HL-60 (cell line): ENCODE data around the gene PNPLA7.

Experiments used
- DNase-seq, 2 experiments: peaks; one replicate each; pipeline ENCODE4 v3.0.0-alpha.2; 2010 to 2020; ENCODE audit warnings: low read depth in 1 of 2, low spot score in 1 of 2
- H3K27ac ChIP-seq: fragments of 250-450 bp; sonication (Bioruptor Pico); replicated peaks from 2 replicates; pipeline ENCODE4 v1.5.1; 2020; ENCODE audit warnings: mild to moderate bottlenecking, moderate library complexity
- H3K27me3 ChIP-seq: fragments of 250-450 bp; sonication (Bioruptor Pico); 2 replicates; pipeline ENCODE4 v1.5.1; 2021; ENCODE audit warnings: mild to moderate bottlenecking, moderate library complexity; ENCODE audit not compliant: insufficient read depth, poor library complexity, severe bottlenecking
- H3K4me3 ChIP-seq: replicated peaks from 2 replicates; pipeline ENCODE4 v1.5.1; 2011; ENCODE audit warnings: mild to moderate bottlenecking, control low read depth, low read length; ENCODE audit not compliant: insufficient read depth
- GABPA ChIP-seq: IDR thresholded peaks from 2 replicates; pipeline ENCODE4 v1.6.1; 2012; ENCODE audit warnings: low read depth
- POLR2AphosphoS5 ChIP-seq: IDR thresholded peaks from 2 replicates; pipeline ENCODE4 v1.6.1; 2012; ENCODE audit warnings: low read depth
- SPI1 ChIP-seq: IDR thresholded peaks from 2 replicates; pipeline ENCODE4 v1.6.1; 2012; ENCODE audit warnings: low read depth, mild to moderate bottlenecking, borderline replicate concordance
- TF ChIP-seq, protein P1 (sequence below): IDR thresholded peaks from 2 replicates; pipeline ENCODE4 v1.6.1; 2012; ENCODE audit warnings: low read depth; ENCODE audit not compliant: insufficient replicate concordance
- TF ChIP-seq, protein P2 (sequence below): IDR thresholded peaks from one replicate; pipeline ENCODE4 v1.5.1; 2011; ENCODE audit warnings: low read length, control low read depth, inconsistent platforms; ENCODE audit not compliant: insufficient read depth

The PNPLA7 gene

DNA sequence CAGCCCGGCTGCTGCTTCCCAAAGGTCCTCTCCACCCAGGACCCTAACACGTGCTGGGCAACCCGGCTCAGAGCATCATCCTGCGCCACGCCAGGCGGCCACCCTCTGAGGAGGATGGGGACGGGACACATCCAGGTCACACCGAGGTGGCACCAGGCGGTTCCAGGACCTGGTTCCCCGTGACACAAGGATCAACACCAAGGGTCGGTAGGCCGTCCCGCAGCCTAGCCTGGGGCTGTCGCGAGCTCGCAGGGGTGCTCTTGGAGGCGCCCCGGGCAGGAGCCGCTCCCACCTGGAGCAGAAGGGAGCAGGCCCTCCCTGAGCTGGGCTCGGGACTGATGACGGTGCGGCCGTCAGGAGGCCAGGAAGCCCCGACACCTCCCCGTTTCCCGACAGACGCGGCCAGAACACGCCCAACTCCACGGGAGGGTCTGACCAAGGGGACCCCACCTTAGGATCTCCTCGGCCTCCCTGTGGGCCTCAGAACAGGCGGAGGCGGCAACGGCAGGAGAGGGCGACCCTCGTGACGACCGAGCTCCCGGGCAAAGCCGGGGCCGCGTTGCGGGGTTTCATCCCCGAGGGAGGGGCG is 133.5 kb downstream of the PNPLA7 start:
- no peak overlapping the region for H3K4me3 ChIP-seq
- TF ChIP-seq, protein P1, sequence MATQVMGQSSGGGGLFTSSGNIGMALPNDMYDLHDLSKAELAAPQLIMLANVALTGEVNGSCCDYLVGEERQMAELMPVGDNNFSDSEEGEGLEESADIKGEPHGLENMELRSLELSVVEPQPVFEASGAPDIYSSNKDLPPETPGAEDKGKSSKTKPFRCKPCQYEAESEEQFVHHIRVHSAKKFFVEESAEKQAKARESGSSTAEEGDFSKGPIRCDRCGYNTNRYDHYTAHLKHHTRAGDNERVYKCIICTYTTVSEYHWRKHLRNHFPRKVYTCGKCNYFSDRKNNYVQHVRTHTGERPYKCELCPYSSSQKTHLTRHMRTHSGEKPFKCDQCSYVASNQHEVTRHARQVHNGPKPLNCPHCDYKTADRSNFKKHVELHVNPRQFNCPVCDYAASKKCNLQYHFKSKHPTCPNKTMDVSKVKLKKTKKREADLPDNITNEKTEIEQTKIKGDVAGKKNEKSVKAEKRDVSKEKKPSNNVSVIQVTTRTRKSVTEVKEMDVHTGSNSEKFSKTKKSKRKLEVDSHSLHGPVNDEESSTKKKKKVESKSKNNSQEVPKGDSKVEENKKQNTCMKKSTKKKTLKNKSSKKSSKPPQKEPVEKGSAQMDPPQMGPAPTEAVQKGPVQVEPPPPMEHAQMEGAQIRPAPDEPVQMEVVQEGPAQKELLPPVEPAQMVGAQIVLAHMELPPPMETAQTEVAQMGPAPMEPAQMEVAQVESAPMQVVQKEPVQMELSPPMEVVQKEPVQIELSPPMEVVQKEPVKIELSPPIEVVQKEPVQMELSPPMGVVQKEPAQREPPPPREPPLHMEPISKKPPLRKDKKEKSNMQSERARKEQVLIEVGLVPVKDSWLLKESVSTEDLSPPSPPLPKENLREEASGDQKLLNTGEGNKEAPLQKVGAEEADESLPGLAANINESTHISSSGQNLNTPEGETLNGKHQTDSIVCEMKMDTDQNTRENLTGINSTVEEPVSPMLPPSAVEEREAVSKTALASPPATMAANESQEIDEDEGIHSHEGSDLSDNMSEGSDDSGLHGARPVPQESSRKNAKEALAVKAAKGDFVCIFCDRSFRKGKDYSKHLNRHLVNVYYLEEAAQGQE = no peak
- TF ChIP-seq POLR2AphosphoS5 = no peak
- TF ChIP-seq, protein P2, sequence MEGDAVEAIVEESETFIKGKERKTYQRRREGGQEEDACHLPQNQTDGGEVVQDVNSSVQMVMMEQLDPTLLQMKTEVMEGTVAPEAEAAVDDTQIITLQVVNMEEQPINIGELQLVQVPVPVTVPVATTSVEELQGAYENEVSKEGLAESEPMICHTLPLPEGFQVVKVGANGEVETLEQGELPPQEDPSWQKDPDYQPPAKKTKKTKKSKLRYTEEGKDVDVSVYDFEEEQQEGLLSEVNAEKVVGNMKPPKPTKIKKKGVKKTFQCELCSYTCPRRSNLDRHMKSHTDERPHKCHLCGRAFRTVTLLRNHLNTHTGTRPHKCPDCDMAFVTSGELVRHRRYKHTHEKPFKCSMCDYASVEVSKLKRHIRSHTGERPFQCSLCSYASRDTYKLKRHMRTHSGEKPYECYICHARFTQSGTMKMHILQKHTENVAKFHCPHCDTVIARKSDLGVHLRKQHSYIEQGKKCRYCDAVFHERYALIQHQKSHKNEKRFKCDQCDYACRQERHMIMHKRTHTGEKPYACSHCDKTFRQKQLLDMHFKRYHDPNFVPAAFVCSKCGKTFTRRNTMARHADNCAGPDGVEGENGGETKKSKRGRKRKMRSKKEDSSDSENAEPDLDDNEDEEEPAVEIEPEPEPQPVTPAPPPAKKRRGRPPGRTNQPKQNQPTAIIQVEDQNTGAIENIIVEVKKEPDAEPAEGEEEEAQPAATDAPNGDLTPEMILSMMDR = no peak
- TF ChIP-seq SPI1 = no peak
- no peak for TF ChIP-seq GABPA
- H3K27ac ChIP-seq = no peak overlapping the region
- DNase-seq = no peak
- H3K27me3 ChIP-seq = no peaks in the 10 kb centered on the region

DNA sequence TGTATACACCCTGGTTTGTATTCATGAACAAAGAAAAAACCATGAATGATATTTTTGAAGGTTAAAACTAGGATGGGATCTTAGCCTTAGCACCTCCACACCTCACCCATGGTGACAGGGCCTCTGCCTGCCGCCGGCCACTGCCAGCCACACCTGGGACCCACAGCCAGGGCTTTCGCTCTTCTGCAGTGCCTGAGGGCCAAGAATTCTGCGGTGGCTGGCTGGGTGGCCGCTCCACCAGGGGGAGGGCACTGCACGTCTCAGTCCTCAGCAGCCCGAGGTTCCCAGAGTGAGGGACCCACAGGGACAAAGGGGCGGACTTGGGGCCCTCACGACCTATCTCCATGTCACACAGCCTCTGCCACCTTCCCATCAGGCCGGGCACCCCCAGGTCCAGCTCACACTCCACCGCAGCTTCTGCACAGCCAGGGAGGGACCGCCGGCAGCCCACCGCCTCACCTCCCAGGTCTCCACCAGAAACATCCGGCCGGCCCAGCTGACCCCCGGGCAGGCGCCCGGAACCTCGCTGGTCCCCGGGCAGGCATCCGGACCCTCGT is 134.1 kb downstream of the PNPLA7 start:
- H3K4me3 ChIP-seq = no peak overlapping the region
- DNase-seq = no peak
- no peaks in the 10 kb centered on the region for H3K27me3 ChIP-seq
- no peak overlapping the region for H3K27ac ChIP-seq
- TF ChIP-seq, protein P2 = no peak
- no peak for TF ChIP-seq GABPA
- TF ChIP-seq, protein P1 = no peak
- TF ChIP-seq POLR2AphosphoS5 = no peak
- no peak for TF ChIP-seq SPI1

GRCh38 chr9:137415451-137415850 is 134.8 kb downstream of the PNPLA7 start:
- Histone ChIP-seq H3K4me3 (no peak overlapping the region), H3K27me3 (no peaks in the 10 kb centered on the region), H3K27ac (no peak overlapping the region)
- no peak for TF ChIP-seq POLR2AphosphoS5
- TF ChIP-seq, protein P2 = no peak
- DNase-seq = no peak

DNA sequence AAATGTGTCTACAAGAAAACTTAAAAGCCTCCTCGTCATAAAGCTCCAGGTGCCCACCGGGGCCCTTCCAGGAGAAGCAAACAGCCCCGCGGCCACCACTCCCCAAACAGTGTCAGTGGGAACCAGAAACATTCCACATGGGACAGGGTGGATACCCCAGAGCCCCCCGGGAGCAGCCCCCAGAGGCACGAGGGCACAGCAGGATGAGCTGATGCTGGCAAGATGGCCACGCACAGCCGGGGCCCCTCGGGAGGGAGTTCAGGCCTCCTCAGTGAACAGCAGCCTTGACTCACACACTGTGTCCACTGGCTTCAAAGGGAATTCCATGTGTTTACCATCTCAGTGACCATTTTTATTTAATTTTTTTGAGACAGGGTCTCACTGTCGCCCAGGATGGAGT is 137.8 kb downstream of the PNPLA7 start:
- H3K4me3 ChIP-seq = no peak overlapping the region
- DNase-seq = no peak
- H3K27me3 ChIP-seq = no peaks in the 10 kb centered on the region
- TF ChIP-seq POLR2AphosphoS5 = no peak
- no peak for TF ChIP-seq SPI1
- TF ChIP-seq, protein P2 = no peak
- TF ChIP-seq GABPA = no peak
- TF ChIP-seq, protein P1 = no peak
- no peak overlapping the region for H3K27ac ChIP-seq
